Smooth muscle cell (in vitro differentiated cells): ENCODE data around the gene MCM5. TPM values are rescaled to one million over a fixed set of nuclear protein-coding genes. Genes with fewer than 3 reads are reported as not detected.

Experiments used
- DNase-seq: peaks from one replicate; lab custom pipeline; 2025; ENCODE audit not compliant: unreplicated experiment; lab: John Stamatoyannopoulos, UW
- H2AFZ ChIP-seq: fragments of 200-600 bp; sonication (generic); 2 replicates; pipeline ENCODE4 v1.6.0; 2016; ENCODE audit warnings: antibody characterized with exemption, low read depth, mild to moderate bottlenecking
- H3F3A ChIP-seq: fragments of 200-600 bp; sonication (generic); 2 replicates; pipeline ENCODE4 v1.6.0; 2017; ENCODE audit warnings: antibody characterized with exemption, low read depth
- H3K27ac ChIP-seq: fragments of 200-600 bp; sonication (generic); 2 replicates; pipeline ENCODE4 v1.5.1; 2016; ENCODE audit warnings: low read depth, mild to moderate bottlenecking
- H3K27me3 ChIP-seq: fragments of 200-600 bp; sonication (generic); 2 replicates; pipeline ENCODE4 v1.6.1; 2016; ENCODE audit warnings: low read depth, mild to moderate bottlenecking
- H3K36me3 ChIP-seq: fragments of 200-600 bp; sonication (generic); 2 replicates; pipeline ENCODE4 v1.5.1; 2016; ENCODE audit warnings: low read depth
- H3K4me1 ChIP-seq: fragments of 200-600 bp; sonication (generic); 2 replicates; pipeline ENCODE4 v1.5.1; 2016; ENCODE audit warnings: low read depth
- H3K4me2 ChIP-seq: fragments of 200-600 bp; sonication (generic); 2 replicates; pipeline ENCODE4 v1.6.0; 2016; ENCODE audit warnings: mild to moderate bottlenecking
- H3K4me3 ChIP-seq: fragments of 200-600 bp; sonication (generic); 2 replicates; pipeline ENCODE4 v1.5.1; 2016; ENCODE audit warnings: mild to moderate bottlenecking
- H3K79me2 ChIP-seq: fragments of 200-600 bp; sonication (generic); 2 replicates; pipeline ENCODE4 v1.6.0; 2016; ENCODE audit warnings: low read depth, mild to moderate bottlenecking
- H3K9ac ChIP-seq: fragments of 200-600 bp; sonication (generic); 2 replicates; pipeline ENCODE4 v1.6.0; 2016; ENCODE audit warnings: low read depth
- H3K9me3 ChIP-seq: fragments of 200-600 bp; sonication (generic); replicated peaks from 2 replicates; pipeline ENCODE4 v1.5.1; 2016; ENCODE audit warnings: low read depth
- H4K20me1 ChIP-seq: fragments of 200-600 bp; sonication (generic); 2 replicates; pipeline ENCODE4 v1.6.0; 2016; ENCODE audit warnings: low read depth
- WGBS: methylation state at CpG from one replicate; pipeline ENCODE4 v1.1.7; 2016; ENCODE audit warnings: low lambda C conversion rate; 5-methylcytosine and 5-hydroxymethylcytosine counted together
- polyA plus RNA-seq: library from polyadenylated mRNA; unstranded; fragments of >200 nt; fragmentation: Nextera tagmentation; extraction: Ambion mirVana; gene quantifications from 2 replicates; pipeline ENCODE4 v1.2.1, GENCODE V29; 2016
- total RNA-seq: library from RNA; depleted of rRNA; stranded (reverse); fragments of >200 nt; gene quantifications from 2 replicates; pipeline ENCODE4 v1.2.3, GENCODE V29; 2014
- TF ChIP-seq, protein P1 (sequence below): fragments of 200-600 bp; sonication (generic); IDR thresholded peaks from 2 replicates; pipeline ENCODE4 v1.5.1; 2017; ENCODE audit warnings: borderline replicate concordance, mild to moderate bottlenecking, antibody characterized with exemption; ENCODE audit not compliant: insufficient read depth, poor library complexity, severe bottlenecking

MCM5 gene
- total RNA-seq (7.4 and 28.7 TPM in 2 replicates), polyA plus RNA-seq (23.1 and 31.9 TPM in 2 replicates)

DNA sequence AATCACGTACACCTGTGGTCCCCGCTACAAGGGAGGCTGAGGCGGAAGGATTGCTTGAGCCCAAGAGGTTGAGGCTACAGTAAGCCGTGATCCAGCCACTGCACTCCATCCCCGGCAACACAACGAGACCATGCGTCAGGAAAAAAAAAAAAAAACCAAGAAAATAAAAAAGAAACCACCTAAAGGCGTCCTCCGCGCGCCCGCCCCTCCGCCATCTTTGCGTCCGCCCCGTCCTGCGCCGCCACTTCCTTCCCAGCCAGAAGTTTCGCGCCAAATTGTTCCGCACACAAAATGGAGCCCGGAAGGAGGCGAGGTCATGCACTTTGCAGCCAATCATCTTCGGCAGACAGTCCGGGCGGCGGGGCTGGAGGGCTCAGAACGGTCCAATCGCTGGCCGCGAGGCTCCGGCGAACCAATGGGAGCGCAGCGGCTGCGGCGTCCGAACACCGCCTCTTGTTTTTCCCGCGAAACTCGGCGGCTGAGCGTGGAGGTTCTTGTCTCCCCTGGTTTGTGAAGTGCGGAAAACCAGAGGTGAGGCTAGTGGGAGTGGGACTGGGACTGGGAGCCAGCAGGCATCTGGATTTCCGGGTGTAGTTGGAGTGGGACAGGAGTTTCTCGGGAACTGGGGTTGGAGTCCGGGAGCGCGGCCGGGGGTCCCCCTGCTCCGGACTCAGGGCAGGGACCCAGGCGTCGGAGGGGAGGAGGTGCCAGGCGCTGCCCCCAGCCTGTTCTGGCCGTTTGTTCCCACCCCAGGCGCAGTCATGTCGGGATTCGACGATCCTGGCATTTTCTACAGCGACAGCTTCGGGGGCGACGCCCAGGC, at the start of gene MCM5:
Gene MCM5 (plus strand): TSS at position 463 of the 823 bp plus-strand sequence. CDS start 299 bp downstream, at position 762.
- no peaks in the 10 kb centered on the region for H4K20me1 ChIP-seq
- peak within 1 kb of the TSS; percentile 100 for H3K4me2 ChIP-seq
- TF ChIP-seq, protein P1, sequence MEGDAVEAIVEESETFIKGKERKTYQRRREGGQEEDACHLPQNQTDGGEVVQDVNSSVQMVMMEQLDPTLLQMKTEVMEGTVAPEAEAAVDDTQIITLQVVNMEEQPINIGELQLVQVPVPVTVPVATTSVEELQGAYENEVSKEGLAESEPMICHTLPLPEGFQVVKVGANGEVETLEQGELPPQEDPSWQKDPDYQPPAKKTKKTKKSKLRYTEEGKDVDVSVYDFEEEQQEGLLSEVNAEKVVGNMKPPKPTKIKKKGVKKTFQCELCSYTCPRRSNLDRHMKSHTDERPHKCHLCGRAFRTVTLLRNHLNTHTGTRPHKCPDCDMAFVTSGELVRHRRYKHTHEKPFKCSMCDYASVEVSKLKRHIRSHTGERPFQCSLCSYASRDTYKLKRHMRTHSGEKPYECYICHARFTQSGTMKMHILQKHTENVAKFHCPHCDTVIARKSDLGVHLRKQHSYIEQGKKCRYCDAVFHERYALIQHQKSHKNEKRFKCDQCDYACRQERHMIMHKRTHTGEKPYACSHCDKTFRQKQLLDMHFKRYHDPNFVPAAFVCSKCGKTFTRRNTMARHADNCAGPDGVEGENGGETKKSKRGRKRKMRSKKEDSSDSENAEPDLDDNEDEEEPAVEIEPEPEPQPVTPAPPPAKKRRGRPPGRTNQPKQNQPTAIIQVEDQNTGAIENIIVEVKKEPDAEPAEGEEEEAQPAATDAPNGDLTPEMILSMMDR, result no peak
- 6% methylated on average over 62 of the region's 64 CpGs for WGBS
- H3K36me3 ChIP-seq, result no peaks in the 10 kb centered on the region
- peak; percentile 76 for DNase-seq
- peak within 1 kb of the TSS; percentile 99 for H2AFZ ChIP-seq
- H3K9me3 ChIP-seq, result no peaks in the 10 kb centered on the region
- peaks cover 11% of the 10 kb centered on the region for H3K79me2 ChIP-seq
- H3F3A ChIP-seq, result no peaks in the 10 kb centered on the region
- no peak within 1 kb of the TSS for H3K27ac ChIP-seq
- no peaks in the 10 kb centered on the region for H3K27me3 ChIP-seq
- H3K9ac ChIP-seq, result peak within 1 kb of the TSS; percentile 76
- peak within 1 kb of the TSS; percentile 95 for H3K4me3 ChIP-seq
- H3K4me1 ChIP-seq, result peaks cover 6% of the 10 kb centered on the region

DNA sequence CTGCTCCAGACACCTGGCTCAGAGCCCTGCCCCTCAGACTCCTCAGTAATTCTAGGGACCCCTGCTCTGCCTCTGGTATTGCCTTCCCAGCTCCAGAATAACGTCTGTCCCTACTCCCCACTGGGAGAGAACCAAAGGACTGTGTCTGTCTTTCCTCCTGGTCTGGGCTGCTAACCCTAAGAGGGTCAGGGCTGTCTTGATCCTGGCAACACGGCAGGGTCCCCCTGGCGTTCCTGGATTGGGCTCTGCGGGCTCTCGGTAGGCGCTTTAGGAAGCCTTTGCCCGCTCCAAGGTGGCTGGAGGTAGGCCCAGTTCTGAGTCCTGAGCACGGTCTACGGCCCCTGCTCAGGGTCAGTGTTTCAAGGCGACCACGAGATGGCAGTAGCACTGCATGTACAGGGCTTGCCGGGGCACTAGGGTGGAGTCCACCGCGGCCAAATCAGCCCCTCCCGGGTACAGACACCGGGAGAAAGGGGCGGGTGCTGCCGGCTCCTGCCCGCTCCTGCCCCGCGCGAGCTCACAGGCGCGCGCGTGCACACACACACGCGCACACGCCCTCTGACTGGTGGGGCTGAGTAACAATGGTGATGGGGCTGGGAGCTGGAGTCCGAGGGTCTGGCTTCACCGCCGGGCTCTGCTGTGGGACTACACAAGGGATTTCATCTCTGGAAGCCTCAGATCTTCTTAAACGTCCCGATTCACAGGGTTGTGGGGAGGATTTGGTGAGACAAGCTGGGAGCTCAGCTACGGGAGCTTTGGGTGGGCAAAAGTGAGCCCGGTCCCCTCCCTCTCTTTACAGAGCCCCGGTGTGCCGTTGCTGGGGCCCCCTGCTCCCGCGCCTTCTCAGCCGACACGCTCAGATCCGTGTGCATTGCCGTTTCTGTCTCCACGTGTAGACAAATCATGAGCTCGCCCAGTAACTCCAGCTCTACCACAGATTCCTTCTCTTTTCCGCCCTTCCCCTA, 49.1 kb upstream of the MCM5 start:
- WGBS, result 7% methylated on average over 41 of the region's 47 CpGs

DNA sequence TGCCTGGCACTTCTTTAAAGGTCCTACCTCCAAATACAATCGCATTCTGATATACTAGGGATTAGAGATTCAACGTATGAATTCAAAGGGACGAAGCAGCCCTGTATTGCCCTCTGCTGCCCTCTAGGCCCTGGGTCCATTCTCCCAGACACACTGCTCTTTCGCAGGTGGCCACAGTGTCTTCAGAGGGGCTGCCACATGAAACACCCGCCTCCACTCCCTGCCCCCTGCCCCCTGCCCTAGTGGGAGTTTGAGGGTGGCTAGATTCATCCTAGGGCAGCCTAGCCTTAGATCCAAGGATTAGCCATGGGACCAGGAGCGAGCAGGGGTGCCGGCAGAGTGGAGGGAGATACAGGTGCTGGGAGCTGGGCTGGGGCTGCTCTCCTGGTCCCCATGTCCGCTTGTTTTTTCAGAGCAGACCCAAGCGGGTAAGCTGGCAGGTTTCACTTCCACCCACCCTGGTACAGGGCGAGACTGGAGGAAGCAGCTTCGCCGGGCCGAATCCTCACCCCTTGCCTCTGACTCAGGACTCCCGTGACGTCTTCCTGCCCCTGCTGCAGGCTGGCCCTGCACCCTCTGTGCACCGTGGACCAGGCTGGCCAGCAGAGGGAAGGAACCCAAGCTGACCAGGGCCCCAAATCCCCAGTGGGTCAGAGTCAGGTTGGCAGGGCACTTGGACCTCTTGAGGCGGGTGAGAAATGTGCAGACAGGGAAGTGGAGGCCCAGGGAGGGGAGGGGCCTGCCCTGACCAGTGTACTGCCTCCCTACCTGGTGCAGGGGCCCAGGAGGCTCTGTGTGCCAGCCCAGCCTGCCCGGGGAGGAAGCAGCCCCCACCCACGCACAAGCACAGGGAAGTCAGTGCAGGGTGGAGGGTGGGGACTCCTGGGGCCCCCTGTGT, 47.5 kb upstream of the MCM5 start:
- H3K9me3 ChIP-seq, result no peaks in the 10 kb centered on the region
- DNase-seq, result no peak
- H3F3A ChIP-seq, result no peaks in the 10 kb centered on the region

More for the DNA sequence above, 49.1 kb upstream of the MCM5 start:
- Histone ChIP-seq H3K79me2 (no peaks in the 10 kb centered on the region), H2AFZ (no peak overlapping the region), H3F3A (no peaks in the 10 kb centered on the region), H3K9ac (peak overlapping the region; percentile 41), H3K4me1 (no peaks in the 10 kb centered on the region), H3K27ac (peak overlapping the region; percentile 5), H3K27me3 (no peaks in the 10 kb centered on the region), H4K20me1 (no peaks in the 10 kb centered on the region), H3K9me3 (no peaks in the 10 kb centered on the region), H3K36me3 (no peaks in the 10 kb centered on the region), H3K4me3 (peak overlapping the region; percentile 59), H3K4me2 (peak overlapping the region; percentile 95)
- peak; percentile 73 for DNase-seq
- TF ChIP-seq, protein P1, result peak; percentile 89

More for the DNA sequence above, 47.5 kb upstream of the MCM5 start:
- no peaks in the 10 kb centered on the region for H3K4me1 ChIP-seq
- no peak overlapping the region for H3K27ac ChIP-seq
- H3K4me3 ChIP-seq, result no peak overlapping the region
- no peaks in the 10 kb centered on the region for H3K27me3 ChIP-seq
- WGBS, result 81% methylated on average over 19 of the region's 19 CpGs
- H3K4me2 ChIP-seq, result no peak overlapping the region
- TF ChIP-seq, protein P1, result peak; percentile 18
- H4K20me1 ChIP-seq, result no peaks in the 10 kb centered on the region
- no peaks in the 10 kb centered on the region for H3K79me2 ChIP-seq
- H2AFZ ChIP-seq, result no peak overlapping the region
- no peaks in the 10 kb centered on the region for H3K36me3 ChIP-seq
- no peak overlapping the region for H3K9ac ChIP-seq
